ENCODE data around the gene FBXW2. TPM values are rescaled to one million over a fixed set of nuclear protein-coding genes. Genes with fewer than 3 reads are reported as not detected.
A peak's percentile ranks its signal among the peaks of the same experiment; 100 is the strongest.

The FBXW2 gene
- total RNA-seq, 2 experiments from 2014 or later: 30.0 to 69.0 TPM

DNA sequence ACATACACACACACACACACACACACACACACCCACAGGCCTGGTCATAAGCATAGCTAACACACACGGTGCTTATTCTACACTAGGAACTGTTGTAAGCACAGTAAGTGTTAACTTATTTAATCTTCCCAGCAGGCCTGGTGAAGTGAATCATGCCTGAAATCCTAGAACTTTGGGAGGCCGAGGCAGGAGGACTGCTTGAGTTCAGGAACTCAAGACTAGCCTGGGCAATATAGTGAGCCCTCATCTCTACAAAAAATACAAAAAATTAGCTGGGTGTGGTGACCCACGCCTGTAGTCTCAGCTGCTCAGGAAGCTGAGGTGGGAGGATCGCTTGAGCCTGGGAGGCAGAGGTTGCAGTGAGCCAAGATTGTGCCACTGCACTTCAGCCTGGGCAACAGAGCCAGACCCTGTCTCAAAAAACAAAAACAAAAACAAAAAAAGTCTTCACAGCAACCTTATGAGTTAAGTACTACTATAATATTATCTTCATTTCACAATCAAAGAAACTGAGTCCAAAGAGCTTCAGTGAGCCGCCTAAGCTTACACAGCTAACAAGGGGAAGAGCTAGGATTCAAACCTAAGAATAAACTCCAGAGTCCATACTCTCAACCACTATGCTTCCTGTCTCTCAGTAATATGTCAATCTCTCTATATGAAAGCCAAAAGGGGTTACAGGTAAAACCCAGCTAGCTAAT lies 81.2 kb downstream of the FBXW2 start:
- H3K4me3 ChIP-seq (ENCODE audit: low read depth, low read length, poor library complexity, severe bottlenecking): peak overlapping the region; percentile 86
- intact Hi-C loops (cut with micrococcal nuclease; ENCODE audit: unreplicated experiment): loop anchor here (10.0 kb wide), 1 partner anchor 87 kb away; no protein-coding TSS in a partner anchor
- TF ChIP-seq, protein P1, sequence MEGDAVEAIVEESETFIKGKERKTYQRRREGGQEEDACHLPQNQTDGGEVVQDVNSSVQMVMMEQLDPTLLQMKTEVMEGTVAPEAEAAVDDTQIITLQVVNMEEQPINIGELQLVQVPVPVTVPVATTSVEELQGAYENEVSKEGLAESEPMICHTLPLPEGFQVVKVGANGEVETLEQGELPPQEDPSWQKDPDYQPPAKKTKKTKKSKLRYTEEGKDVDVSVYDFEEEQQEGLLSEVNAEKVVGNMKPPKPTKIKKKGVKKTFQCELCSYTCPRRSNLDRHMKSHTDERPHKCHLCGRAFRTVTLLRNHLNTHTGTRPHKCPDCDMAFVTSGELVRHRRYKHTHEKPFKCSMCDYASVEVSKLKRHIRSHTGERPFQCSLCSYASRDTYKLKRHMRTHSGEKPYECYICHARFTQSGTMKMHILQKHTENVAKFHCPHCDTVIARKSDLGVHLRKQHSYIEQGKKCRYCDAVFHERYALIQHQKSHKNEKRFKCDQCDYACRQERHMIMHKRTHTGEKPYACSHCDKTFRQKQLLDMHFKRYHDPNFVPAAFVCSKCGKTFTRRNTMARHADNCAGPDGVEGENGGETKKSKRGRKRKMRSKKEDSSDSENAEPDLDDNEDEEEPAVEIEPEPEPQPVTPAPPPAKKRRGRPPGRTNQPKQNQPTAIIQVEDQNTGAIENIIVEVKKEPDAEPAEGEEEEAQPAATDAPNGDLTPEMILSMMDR (conservative IDR thresholded peaks at IDR 0.05; ENCODE audit: low read length): no peak
- TF ChIP-seq EZH2phosphoT487 (IDR thresholded peaks at IDR 0.05; ENCODE audit: borderline replicate concordance, low read depth, low read length): no peak
- H3K27ac ChIP-seq (ENCODE audit: low read depth, low read length, poor library complexity, severe bottlenecking): peak overlapping the region; percentile 24
- peak overlapping the region; percentile 98 for H3K4me2 ChIP-seq (ENCODE audit: low read length)
- H3K4me1 ChIP-seq (ENCODE audit: insufficient read depth, low read length, poor library complexity, severe bottlenecking): peaks cover 43% of the 10 kb centered on the region
- ChIA-PET CTCF (ENCODE audit: unreplicated experiment) (interaction anchor here (0.6 kb wide), 2 partner anchors 14 to 52 kb away, joined by 5 read pairs; no protein-coding TSS in a partner anchor), POLR2A (interaction anchor here (0.6 to 1.0 kb wide), 5 partner anchors 12 to 477 kb away, joined by 3 to 5 read pairs (median 4); no protein-coding TSS in a partner anchor)
- no peaks in the 10 kb centered on the region for H3K9me3 ChIP-seq (ENCODE audit: low read length)
- no TSS peak for BruUV-seq (replicated peaks)
- H4K20me1 ChIP-seq (ENCODE audit: insufficient read depth, low read length): 0 out of 2 replicates have a peak, but pooled peaks cover 3% of the 10 kb centered on the region
- no peak for DNase-seq (ENCODE audit: low spot score)
- H3K9me2 ChIP-seq (ENCODE audit: insufficient read depth, low read length): no peaks in the 10 kb centered on the region
- no peaks in the 10 kb centered on the region for H3K36me3 ChIP-seq (ENCODE audit: insufficient read depth, low read length)
- H2AFZ ChIP-seq (ENCODE audit: low read length): peak overlapping the region; percentile 5; the same call in 1 of the 2 replicates
- H3K79me2 ChIP-seq (ENCODE audit: insufficient read depth, low read depth, low read length): peaks cover 25% of the 10 kb centered on the region; the same call in 1 of the 2 replicates

DNA sequence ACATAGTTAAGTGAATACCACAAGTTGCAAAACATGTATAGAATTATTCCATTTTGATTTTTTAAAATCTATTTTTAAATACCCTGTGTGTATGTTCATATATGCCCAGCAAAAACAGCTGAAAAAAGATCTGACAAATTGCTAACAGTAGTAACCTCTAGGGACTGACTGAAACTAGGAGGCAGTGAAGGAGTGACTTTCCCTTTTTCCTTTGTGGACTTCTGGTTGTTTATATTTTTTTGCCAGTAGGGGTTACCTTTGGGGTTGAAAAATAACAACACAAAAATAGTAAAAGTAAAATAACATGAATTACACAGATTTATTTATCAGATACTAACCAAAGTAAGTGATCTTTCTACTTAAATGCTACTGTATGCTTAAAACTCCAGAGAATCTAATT lies 81.9 kb downstream of the FBXW2 start:
- ChIA-PET POLR2A (no interaction called here), CTCF (ENCODE audit: unreplicated experiment) (no interaction called here)
- no TSS peak for BruUV-seq (replicated peaks)

More for the DNA sequence above, 81.9 kb downstream of the FBXW2 start:
- peak overlapping the region; percentile 8; the same call in 1 of the 2 replicates for H2AFZ ChIP-seq (ENCODE audit: low read length)
- H3K27ac ChIP-seq (ENCODE audit: low read depth, low read length, poor library complexity, severe bottlenecking): peak overlapping the region; percentile 24
- H3K4me3 ChIP-seq (ENCODE audit: low read depth, low read length, poor library complexity, severe bottlenecking): peak overlapping the region; percentile 86
- intact Hi-C loops (cut with micrococcal nuclease; ENCODE audit: unreplicated experiment): loop anchor here (10.0 kb wide), 1 partner anchor 87 kb away; no protein-coding TSS in a partner anchor
- H3K4me1 ChIP-seq (ENCODE audit: insufficient read depth, low read length, poor library complexity, severe bottlenecking): peaks cover 44% of the 10 kb centered on the region
- H3K79me2 ChIP-seq (ENCODE audit: insufficient read depth, low read depth, low read length): peaks cover 25% of the 10 kb centered on the region; the same call in 1 of the 2 replicates
- no peak for DNase-seq (ENCODE audit: low spot score)
- no peaks in the 10 kb centered on the region for H3K9me3 ChIP-seq (ENCODE audit: low read length)
- peak overlapping the region; percentile 98 for H3K4me2 ChIP-seq (ENCODE audit: low read length)
- H4K20me1 ChIP-seq (ENCODE audit: insufficient read depth, low read length): 0 out of 2 replicates have a peak, but pooled peaks cover 3% of the 10 kb centered on the region
- no peak for TF ChIP-seq EZH2phosphoT487 (IDR thresholded peaks at IDR 0.05; ENCODE audit: borderline replicate concordance, low read depth, low read length)
- TF ChIP-seq, protein P1 (conservative IDR thresholded peaks at IDR 0.05; ENCODE audit: low read length): peak; percentile 23; the same call in 1 of the 2 replicates
- no peaks in the 10 kb centered on the region for H3K9me2 ChIP-seq (ENCODE audit: insufficient read depth, low read length)
- no peaks in the 10 kb centered on the region for H3K36me3 ChIP-seq (ENCODE audit: insufficient read depth, low read length)
